ENCODE data around the gene CNPY1.

- TF ChIP-seq CTCF (IDR thresholded peaks at IDR 0.05) (no peak), POLR2AphosphoS5 (IDR thresholded peaks at IDR 0.05) (no peak), POLR2A (IDR thresholded peaks at IDR 0.05) (no peak), EP300 (IDR thresholded peaks at IDR 0.05) (no peak)
These were observed 44.1 kb upstream of the CNPY1 start for GRCh38 chr7:155590215-155591018.

All from stomach (tissue), 4 donors.